ENCODE data around the gene ITGA11. TPM values are rescaled to one million over a fixed set of nuclear protein-coding genes. Genes with fewer than 3 reads are reported as not detected.

ITGA11 gene
- polyA plus RNA-seq, 1 of the 3 experiments (the other 2 are of a cell fraction), result 0.49 TPM

DNA sequence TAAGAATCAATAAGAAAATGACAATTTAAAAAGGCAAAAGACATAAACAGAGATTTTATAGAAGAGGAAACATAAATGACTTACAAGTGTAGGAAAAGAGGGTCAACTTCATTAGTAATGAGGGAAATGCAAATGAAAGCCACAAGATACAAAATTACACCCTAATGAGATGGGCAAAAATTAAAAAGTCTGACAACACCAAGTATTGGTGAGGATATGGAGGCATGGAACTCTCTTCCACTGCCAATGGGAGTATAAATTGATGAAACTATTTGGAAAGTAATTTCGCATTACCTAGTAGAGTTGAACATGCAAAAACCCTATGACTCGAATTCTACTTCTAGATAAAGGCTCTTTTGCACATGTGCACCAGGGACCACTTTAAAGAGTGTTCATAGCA is 28.2 kb upstream of the ITGA11 start:
- POLR2A ChIA-PET, result no interaction called here
- H3K36me3 ChIP-seq (replicated peaks in 1 of 2; ENCODE audit: control insufficient read depth in 1 of 2, insufficient read depth in 2 of 2, low read length in 1 of 2), result no peaks in the 10 kb centered on the region

More for the DNA sequence above, 28.2 kb upstream of the ITGA11 start:
- no peak overlapping the region for H2AFZ ChIP-seq (ENCODE audit: low read depth)
- WGBS (ENCODE audit: low lambda C conversion rate), result 21% methylated on average over 2 of the region's 2 CpGs
- TF ChIP-seq, protein P1, sequence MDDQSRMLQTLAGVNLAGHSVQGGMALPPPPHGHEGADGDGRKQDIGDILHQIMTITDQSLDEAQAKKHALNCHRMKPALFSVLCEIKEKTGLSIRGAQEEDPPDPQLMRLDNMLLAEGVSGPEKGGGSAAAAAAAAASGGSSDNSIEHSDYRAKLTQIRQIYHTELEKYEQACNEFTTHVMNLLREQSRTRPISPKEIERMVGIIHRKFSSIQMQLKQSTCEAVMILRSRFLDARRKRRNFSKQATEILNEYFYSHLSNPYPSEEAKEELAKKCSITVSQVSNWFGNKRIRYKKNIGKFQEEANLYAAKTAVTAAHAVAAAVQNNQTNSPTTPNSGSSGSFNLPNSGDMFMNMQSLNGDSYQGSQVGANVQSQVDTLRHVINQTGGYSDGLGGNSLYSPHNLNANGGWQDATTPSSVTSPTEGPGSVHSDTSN (IDR thresholded peaks at IDR 0.05), result no peak
- TF ChIP-seq TCF12 (IDR thresholded peaks at IDR 0.05) (no peak), RFX5 (IDR thresholded peaks at IDR 0.05; ENCODE audit: low read length) (no peak), CHD2 (IDR thresholded peaks at IDR 0.05; ENCODE audit: low read length, partially characterized antibody) (no peak), EZH2phosphoT487 (IDR thresholded peaks at IDR 0.05; ENCODE audit: borderline replicate concordance, low read depth) (no peak), NRF1 (IDR thresholded peaks at IDR 0.05; ENCODE audit: low read depth, low read length) (no peak), RXRA (IDR thresholded peaks at IDR 0.05; ENCODE audit: borderline replicate concordance, low read depth) (no peak), TAF1 (IDR thresholded peaks at IDR 0.05; ENCODE audit: borderline replicate concordance, low read depth, low read length) (no peak), TEAD4 (IDR thresholded peaks at IDR 0.05; ENCODE audit: borderline replicate concordance, insufficient read depth) (no peak), NFIC (IDR thresholded peaks at IDR 0.05; ENCODE audit: borderline replicate concordance) (no peak), SIN3A (IDR thresholded peaks at IDR 0.05; ENCODE audit: borderline replicate concordance, low read depth, low read length) (no peak), EP300 (IDR thresholded peaks at IDR 0.05; ENCODE audit: borderline replicate concordance in 1 of 2, low read depth in 1 of 2, low read length in 1 of 2) (no peak)
- TF ChIP-seq, protein P2, sequence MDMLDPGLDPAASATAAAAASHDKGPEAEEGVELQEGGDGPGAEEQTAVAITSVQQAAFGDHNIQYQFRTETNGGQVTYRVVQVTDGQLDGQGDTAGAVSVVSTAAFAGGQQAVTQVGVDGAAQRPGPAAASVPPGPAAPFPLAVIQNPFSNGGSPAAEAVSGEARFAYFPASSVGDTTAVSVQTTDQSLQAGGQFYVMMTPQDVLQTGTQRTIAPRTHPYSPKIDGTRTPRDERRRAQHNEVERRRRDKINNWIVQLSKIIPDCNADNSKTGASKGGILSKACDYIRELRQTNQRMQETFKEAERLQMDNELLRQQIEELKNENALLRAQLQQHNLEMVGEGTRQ (IDR thresholded peaks at IDR 0.05; ENCODE audit: borderline replicate concordance, low read depth, low read length), result no peak
- TF ChIP-seq, protein P3, sequence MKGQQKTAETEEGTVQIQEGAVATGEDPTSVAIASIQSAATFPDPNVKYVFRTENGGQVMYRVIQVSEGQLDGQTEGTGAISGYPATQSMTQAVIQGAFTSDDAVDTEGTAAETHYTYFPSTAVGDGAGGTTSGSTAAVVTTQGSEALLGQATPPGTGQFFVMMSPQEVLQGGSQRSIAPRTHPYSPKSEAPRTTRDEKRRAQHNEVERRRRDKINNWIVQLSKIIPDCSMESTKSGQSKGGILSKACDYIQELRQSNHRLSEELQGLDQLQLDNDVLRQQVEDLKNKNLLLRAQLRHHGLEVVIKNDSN (IDR thresholded peaks at IDR 0.05; ENCODE audit: borderline replicate concordance, low read depth), result no peak
- TF ChIP-seq, protein P4, sequence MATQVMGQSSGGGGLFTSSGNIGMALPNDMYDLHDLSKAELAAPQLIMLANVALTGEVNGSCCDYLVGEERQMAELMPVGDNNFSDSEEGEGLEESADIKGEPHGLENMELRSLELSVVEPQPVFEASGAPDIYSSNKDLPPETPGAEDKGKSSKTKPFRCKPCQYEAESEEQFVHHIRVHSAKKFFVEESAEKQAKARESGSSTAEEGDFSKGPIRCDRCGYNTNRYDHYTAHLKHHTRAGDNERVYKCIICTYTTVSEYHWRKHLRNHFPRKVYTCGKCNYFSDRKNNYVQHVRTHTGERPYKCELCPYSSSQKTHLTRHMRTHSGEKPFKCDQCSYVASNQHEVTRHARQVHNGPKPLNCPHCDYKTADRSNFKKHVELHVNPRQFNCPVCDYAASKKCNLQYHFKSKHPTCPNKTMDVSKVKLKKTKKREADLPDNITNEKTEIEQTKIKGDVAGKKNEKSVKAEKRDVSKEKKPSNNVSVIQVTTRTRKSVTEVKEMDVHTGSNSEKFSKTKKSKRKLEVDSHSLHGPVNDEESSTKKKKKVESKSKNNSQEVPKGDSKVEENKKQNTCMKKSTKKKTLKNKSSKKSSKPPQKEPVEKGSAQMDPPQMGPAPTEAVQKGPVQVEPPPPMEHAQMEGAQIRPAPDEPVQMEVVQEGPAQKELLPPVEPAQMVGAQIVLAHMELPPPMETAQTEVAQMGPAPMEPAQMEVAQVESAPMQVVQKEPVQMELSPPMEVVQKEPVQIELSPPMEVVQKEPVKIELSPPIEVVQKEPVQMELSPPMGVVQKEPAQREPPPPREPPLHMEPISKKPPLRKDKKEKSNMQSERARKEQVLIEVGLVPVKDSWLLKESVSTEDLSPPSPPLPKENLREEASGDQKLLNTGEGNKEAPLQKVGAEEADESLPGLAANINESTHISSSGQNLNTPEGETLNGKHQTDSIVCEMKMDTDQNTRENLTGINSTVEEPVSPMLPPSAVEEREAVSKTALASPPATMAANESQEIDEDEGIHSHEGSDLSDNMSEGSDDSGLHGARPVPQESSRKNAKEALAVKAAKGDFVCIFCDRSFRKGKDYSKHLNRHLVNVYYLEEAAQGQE (IDR thresholded peaks at IDR 0.05; ENCODE audit: low read depth, low read length), result no peak
- no peak overlapping the region for H3K4me3 ChIP-seq (ENCODE audit: low read depth in 2 of 2, low read length in 1 of 2)
- no peaks in the 10 kb centered on the region for H3K27me3 ChIP-seq (ENCODE audit: insufficient read depth)
- peaks cover 3% of the 10 kb centered on the region in 2 experiments; a peak in 2 of 4 replicates for H3K4me1 ChIP-seq (ENCODE audit: control insufficient read depth in 1 of 2, insufficient read depth in 2 of 2, low read depth in 1 of 2, low read length in 1 of 2)
- H3K9me3 ChIP-seq, result no peaks in the 10 kb centered on the region
- peaks cover 5% of the 10 kb centered on the region for H3F3A ChIP-seq (replicated peaks; ENCODE audit: insufficient read depth)
- no peak for DNase-seq
- no peak overlapping the region for H3K27ac ChIP-seq (ENCODE audit: low read depth in 2 of 2, low read length in 1 of 2)
- CTCF ChIA-PET, result no interaction called here
- H3K9me2 ChIP-seq, result no peaks in the 10 kb centered on the region
- H3K79me2 ChIP-seq (ENCODE audit: insufficient read depth), result no peaks in the 10 kb centered on the region
- no peak overlapping the region for H3K4me2 ChIP-seq
- H4K20me1 ChIP-seq (ENCODE audit: insufficient read depth), result no peaks in the 10 kb centered on the region
- no peak overlapping the region for H3K9ac ChIP-seq

Measured in SK-N-SH (cell line).